HUES6 (cell line): ENCODE data around the gene SMLR1.

Source experiments
- H3K27ac ChIP-seq: 2 replicates; pipeline ENCODE4 v1.7.0; 2013; ENCODE audit warnings: low read depth, mild to moderate bottlenecking, low read length, inconsistent platforms
- H3K27me3 ChIP-seq: 2 replicates; pipeline ENCODE4 v1.6.1; 2013; ENCODE audit warnings: low read length; ENCODE audit not compliant: control insufficient read depth, insufficient read depth
- H3K36me3 ChIP-seq: 2 replicates; pipeline ENCODE4 v1.6.1; 2013; ENCODE audit warnings: low read length; ENCODE audit not compliant: control insufficient read depth, insufficient read depth
- H3K4me1 ChIP-seq: 2 replicates; pipeline ENCODE4 v1.6.1; 2013; ENCODE audit warnings: low read length; ENCODE audit not compliant: control insufficient read depth, insufficient read depth
- H3K4me3 ChIP-seq: 2 replicates; pipeline ENCODE4 v1.5.1; 2013; ENCODE audit warnings: low read depth, low read length
- H3K9ac ChIP-seq: one replicate; pipeline ENCODE4 v1.6.1; 2013; ENCODE audit warnings: mild to moderate bottlenecking, low read length
- H3K9me3 ChIP-seq: 2 replicates; pipeline ENCODE4 v1.6.1; 2013; ENCODE audit warnings: low read depth, low read length; ENCODE audit not compliant: control insufficient read depth, insufficient read depth

The SMLR1 gene

GRCh38 chr6:130827247-130828149 is at the start of gene SMLR1:
SMLR1 (plus strand) TSS chr6:130827406; CDS start chr6:130827414, 8 bp downstream.
- Histone ChIP-seq H3K9me3 (no peaks in the 10 kb centered on the region), H3K36me3 (no peaks in the 10 kb centered on the region), H3K27ac (no peak within 1 kb of the TSS), H3K9ac (no peak within 1 kb of the TSS), H3K4me1 (peaks cover 16% of the 10 kb centered on the region), H3K27me3 (no peaks in the 10 kb centered on the region), H3K4me3 (no peak within 1 kb of the TSS)

GRCh38 chr6:130778946-130779657 is 48.1 kb upstream of the SMLR1 start:
- no peaks in the 10 kb centered on the region for H3K9me3 ChIP-seq
- H3K4me1 ChIP-seq: no peaks in the 10 kb centered on the region
- H3K27me3 ChIP-seq: no peaks in the 10 kb centered on the region
- no peak overlapping the region for H3K4me3 ChIP-seq
- H3K9ac ChIP-seq: no peak overlapping the region
- no peak overlapping the region for H3K27ac ChIP-seq
- H3K36me3 ChIP-seq: no peaks in the 10 kb centered on the region

GRCh38 chr6:130779658-130780033 is 47.6 kb upstream of the SMLR1 start:
- Histone ChIP-seq H3K4me1 (no peaks in the 10 kb centered on the region), H3K27me3 (no peaks in the 10 kb centered on the region), H3K9me3 (no peaks in the 10 kb centered on the region), H3K36me3 (no peaks in the 10 kb centered on the region), H3K9ac (no peak overlapping the region), H3K4me3 (no peak overlapping the region), H3K27ac (no peak overlapping the region)

GRCh38 chr6:130780122-130780521 is 47.1 kb upstream of the SMLR1 start:
- Histone ChIP-seq H3K27ac (no peak overlapping the region), H3K4me3 (no peak overlapping the region), H3K27me3 (no peaks in the 10 kb centered on the region), H3K9ac (no peak overlapping the region), H3K4me1 (no peaks in the 10 kb centered on the region), H3K9me3 (no peaks in the 10 kb centered on the region), H3K36me3 (no peaks in the 10 kb centered on the region)

- Histone ChIP-seq H3K9ac (no peak overlapping the region), H3K27ac (no peak overlapping the region), H3K36me3 (no peaks in the 10 kb centered on the region), H3K4me1 (no peaks in the 10 kb centered on the region), H3K9me3 (no peaks in the 10 kb centered on the region), H3K27me3 (no peaks in the 10 kb centered on the region), H3K4me3 (no peak overlapping the region)
These were observed 45.6 kb upstream of the SMLR1 start for GRCh38 chr6:130781557-130781956.

GRCh38 chr6:130783416-130784107 is 43.6 kb upstream of the SMLR1 start:
- H3K27me3 ChIP-seq: no peaks in the 10 kb centered on the region
- no peaks in the 10 kb centered on the region for H3K9me3 ChIP-seq
- no peak overlapping the region for H3K27ac ChIP-seq
- no peaks in the 10 kb centered on the region for H3K36me3 ChIP-seq
- H3K9ac ChIP-seq: no peak overlapping the region
- no peak overlapping the region for H3K4me3 ChIP-seq
- H3K4me1 ChIP-seq: no peaks in the 10 kb centered on the region

GRCh38 chr6:130787726-130788500 is 39.3 kb upstream of the SMLR1 start:
- no peak overlapping the region for H3K27ac ChIP-seq
- H3K9me3 ChIP-seq: no peaks in the 10 kb centered on the region
- H3K9ac ChIP-seq: no peak overlapping the region
- H3K4me3 ChIP-seq: no peak overlapping the region
- no peaks in the 10 kb centered on the region for H3K4me1 ChIP-seq
- no peaks in the 10 kb centered on the region for H3K27me3 ChIP-seq
- no peaks in the 10 kb centered on the region for H3K36me3 ChIP-seq

- H3K4me1 ChIP-seq: peaks cover 5% of the 10 kb centered on the region
- H3K27me3 ChIP-seq: no peaks in the 10 kb centered on the region
- no peak overlapping the region for H3K4me3 ChIP-seq
- no peak overlapping the region for H3K9ac ChIP-seq
- no peaks in the 10 kb centered on the region for H3K9me3 ChIP-seq
- H3K36me3 ChIP-seq: no peaks in the 10 kb centered on the region
- no peak overlapping the region for H3K27ac ChIP-seq
These were observed 38.3 kb upstream of the SMLR1 start for GRCh38 chr6:130788954-130789353.

- H3K36me3 ChIP-seq: no peaks in the 10 kb centered on the region
- no peaks in the 10 kb centered on the region for H3K27me3 ChIP-seq
- peaks cover 30% of the 10 kb centered on the region for H3K4me1 ChIP-seq
- H3K9me3 ChIP-seq: peaks cover 2% of the 10 kb centered on the region; the same call in 1 of the 2 replicates
- H3K4me3 ChIP-seq: no peak overlapping the region
- H3K9ac ChIP-seq: no peak overlapping the region
- no peak overlapping the region for H3K27ac ChIP-seq
These were observed 33.1 kb upstream of the SMLR1 start for GRCh38 chr6:130794010-130794697.

- Histone ChIP-seq H3K4me3 (no peak overlapping the region), H3K27me3 (no peaks in the 10 kb centered on the region), H3K4me1 (peaks cover 30% of the 10 kb centered on the region), H3K9me3 (peaks cover 6% of the 10 kb centered on the region; the same call in 1 of the 2 replicates), H3K27ac (no peak overlapping the region), H3K9ac (no peak overlapping the region), H3K36me3 (no peaks in the 10 kb centered on the region)
These were observed 32.5 kb upstream of the SMLR1 start for GRCh38 chr6:130794738-130795137.
